GM23338 (cell line): Measurements from ENCODE around the gene GYPE.
"Not testable (repeated sequence)": the region's sequence is repeated elsewhere in the genome, so short reads cannot be mapped to it uniquely, and the experiment has no call there.

Experiments
- CTCF ChIP-seq, 2 experiments: fragments of 200-600 bp in 1 of 2; sonication (generic) in 1 of 2; conservative IDR thresholded peaks; 2 replicates each; pipeline versions ENCODE4 v1.5.1 to v1.6.1; 2016 to 2017; ENCODE audit warnings: antibody characterized with exemption in 2 of 2, low read depth in 2 of 2, mild to moderate bottlenecking in 2 of 2, moderate library complexity in 1 of 2
- EZH2phosphoT487 ChIP-seq: fragments of 200-600 bp; sonication (generic); IDR thresholded peaks from one replicate; pipeline ENCODE4 v1.8.1; 2018; ENCODE audit warnings: antibody characterized with exemption; ENCODE audit not compliant: unreplicated experiment
- JUNB ChIP-seq: IDR thresholded peaks from one replicate; pipeline ENCODE4 v1.6.1; 2016; ENCODE audit warnings: antibody characterized with exemption; ENCODE audit not compliant: unreplicated experiment
- POLR2AphosphoS5 ChIP-seq: IDR thresholded peaks from 2 replicates; pipeline ENCODE4 v1.6.1; 2016; ENCODE audit warnings: antibody characterized with exemption, low read depth
- TF ChIP-seq, protein P1 (sequence below): IDR thresholded peaks from one replicate; pipeline ENCODE4 v1.6.1; 2018; ENCODE audit warnings: antibody characterized with exemption; ENCODE audit not compliant: unreplicated experiment

DNA sequence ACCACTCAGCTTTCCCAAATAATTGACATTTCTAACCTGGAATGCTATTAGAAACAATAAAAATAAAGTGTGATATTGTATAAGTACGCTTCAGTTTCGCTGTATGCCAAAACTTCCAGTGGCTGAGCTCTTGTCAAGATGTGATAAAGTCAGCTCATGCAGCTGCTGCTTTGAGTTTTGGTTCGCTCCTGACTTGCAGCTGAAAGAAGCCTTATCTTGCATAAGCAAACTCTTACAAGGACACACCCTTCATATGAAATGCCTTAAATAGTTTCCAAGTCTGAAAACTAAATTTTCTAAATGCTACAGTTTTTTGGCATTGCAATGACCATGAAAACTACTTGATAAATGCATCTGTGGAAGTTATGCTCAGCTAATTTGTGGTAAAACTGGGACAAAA, 17.2 kb downstream of the GYPE start:
- TF ChIP-seq CTCF (conservative IDR thresholded peaks at IDR 0.05; ENCODE audit: low read depth in 2 of 2); POLR2AphosphoS5; EZH2phosphoT487; JUNB: not testable (repeated sequence)
- TF ChIP-seq, protein P1, sequence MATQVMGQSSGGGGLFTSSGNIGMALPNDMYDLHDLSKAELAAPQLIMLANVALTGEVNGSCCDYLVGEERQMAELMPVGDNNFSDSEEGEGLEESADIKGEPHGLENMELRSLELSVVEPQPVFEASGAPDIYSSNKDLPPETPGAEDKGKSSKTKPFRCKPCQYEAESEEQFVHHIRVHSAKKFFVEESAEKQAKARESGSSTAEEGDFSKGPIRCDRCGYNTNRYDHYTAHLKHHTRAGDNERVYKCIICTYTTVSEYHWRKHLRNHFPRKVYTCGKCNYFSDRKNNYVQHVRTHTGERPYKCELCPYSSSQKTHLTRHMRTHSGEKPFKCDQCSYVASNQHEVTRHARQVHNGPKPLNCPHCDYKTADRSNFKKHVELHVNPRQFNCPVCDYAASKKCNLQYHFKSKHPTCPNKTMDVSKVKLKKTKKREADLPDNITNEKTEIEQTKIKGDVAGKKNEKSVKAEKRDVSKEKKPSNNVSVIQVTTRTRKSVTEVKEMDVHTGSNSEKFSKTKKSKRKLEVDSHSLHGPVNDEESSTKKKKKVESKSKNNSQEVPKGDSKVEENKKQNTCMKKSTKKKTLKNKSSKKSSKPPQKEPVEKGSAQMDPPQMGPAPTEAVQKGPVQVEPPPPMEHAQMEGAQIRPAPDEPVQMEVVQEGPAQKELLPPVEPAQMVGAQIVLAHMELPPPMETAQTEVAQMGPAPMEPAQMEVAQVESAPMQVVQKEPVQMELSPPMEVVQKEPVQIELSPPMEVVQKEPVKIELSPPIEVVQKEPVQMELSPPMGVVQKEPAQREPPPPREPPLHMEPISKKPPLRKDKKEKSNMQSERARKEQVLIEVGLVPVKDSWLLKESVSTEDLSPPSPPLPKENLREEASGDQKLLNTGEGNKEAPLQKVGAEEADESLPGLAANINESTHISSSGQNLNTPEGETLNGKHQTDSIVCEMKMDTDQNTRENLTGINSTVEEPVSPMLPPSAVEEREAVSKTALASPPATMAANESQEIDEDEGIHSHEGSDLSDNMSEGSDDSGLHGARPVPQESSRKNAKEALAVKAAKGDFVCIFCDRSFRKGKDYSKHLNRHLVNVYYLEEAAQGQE, result not testable (repeated sequence)
